Gastroesophageal sphincter (tissue), 3 donors: Measurements from ENCODE around the gene RPP14.

Experiments
- CTCF ChIP-seq, 4 experiments: fragments of 200-600 bp in 2 of 4; fragments of 450-650 bp in 2 of 4; sonication (generic) in 1 of 4; IDR thresholded peaks; one replicate each; pipeline ENCODE4 v1.5.1; 2017 to 2019; ENCODE audit warnings: antibody characterized with exemption in 4 of 4, mild to moderate bottlenecking in 2 of 4, moderate library complexity in 2 of 4
- EP300 ChIP-seq: sonication (generic); formaldehyde crosslinking; IDR thresholded peaks from one replicate; pipeline ENCODE4 v1.6.1; 2017; ENCODE audit warnings: antibody characterized with exemption, mild to moderate bottlenecking
- POLR2A ChIP-seq, 2 donors: fragments of 450-650 bp; IDR thresholded peaks; one replicate each; pipeline ENCODE4 v1.6.1; 2017; ENCODE audit warnings: antibody characterized with exemption in 2 of 2, mild to moderate bottlenecking in 2 of 2, moderate library complexity in 1 of 2

DNA sequence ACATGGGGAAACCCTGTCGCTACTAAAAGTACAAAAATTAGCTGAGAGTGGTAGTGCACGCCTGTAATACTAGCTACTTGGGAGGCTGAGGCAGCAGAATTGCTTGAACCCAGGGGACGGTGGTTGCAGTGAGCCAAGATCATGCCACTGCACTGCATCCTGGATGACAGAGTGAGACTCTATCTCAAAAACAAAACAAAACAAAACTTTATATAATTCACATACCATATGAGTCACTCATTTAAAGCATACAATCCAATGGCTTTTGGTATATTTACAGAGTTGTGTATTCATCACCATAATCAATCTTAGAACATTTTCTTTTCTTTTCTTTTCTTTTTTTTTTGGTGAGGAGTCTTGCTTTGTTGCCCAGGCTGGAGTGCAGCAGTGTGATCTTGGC, 35.3 kb downstream of the RPP14 start:
- TF ChIP-seq POLR2A (IDR thresholded peaks at IDR 0.05) (no peak), CTCF (IDR thresholded peaks at IDR 0.05) (no peak), EP300 (no peak)
